Renal pelvis (tissue), 3 donors: ENCODE data around the gene CES5A. TPM values are rescaled to one million over a fixed set of nuclear protein-coding genes. Genes with fewer than 3 reads are reported as not detected.

Experiments used
- polyA plus RNA-seq, 3 donors: library from polyadenylated mRNA; unstranded; fragments of 120-200 nt; gene quantifications; one replicate each; pipeline ENCODE4 v1.2.1, GENCODE V29; 2013; ENCODE audit not compliant: insufficient read length in 3 of 3

Gene CES5A
- polyA plus RNA-seq, 3 donors = 0.11 to 0.15 (median 0.13) TPM

Other genes starting within 250 kb of the CES5A start
- gene SLC6A2, start 219.4 kb downstream of the CES5A start, polyA plus RNA-seq = under 1 TPM in 2 of 3 donors, not detected in 1; 0.09 to 0.25 TPM
- gene CES1, start 42.3 kb downstream of the CES5A start, polyA plus RNA-seq = 1 to 10 TPM; 2.8 to 3.1 (median 2.8) TPM